ENCODE measurements around the gene LPXN.

- TF ChIP-seq CTCF (IDR thresholded peaks at IDR 0.05 in 4 of 5, conservative IDR thresholded peaks at IDR 0.05 in 1 of 5) (no peak), POLR2A (IDR thresholded peaks at IDR 0.05) (no peak)
Observed at GRCh38 chr11:58503361-58503856, 72.2 kb downstream of the LPXN start.
